ENCODE data around the gene NTHL1.

NTHL1 gene

GRCh38 chr16:2079311-2079800 lies 31.7 kb upstream of the NTHL1 start:
- TF ChIP-seq ZNF274 (IDR thresholded peaks at IDR 0.05; ENCODE audit: low read depth, low read length) = no peak
- no peak overlapping the region for H3K4me3 ChIP-seq (ENCODE audit: low read length)

GRCh38 chr16:2078691-2079090 lies 31.1 kb upstream of the NTHL1 start:
- no peak overlapping the region for H3K4me3 ChIP-seq (ENCODE audit: low read length)

GRCh38 chr16:2078096-2078495 lies 30.5 kb upstream of the NTHL1 start:
- no peak overlapping the region for H3K4me3 ChIP-seq (ENCODE audit: low read length)
- TF ChIP-seq ZNF274 (IDR thresholded peaks at IDR 0.05; ENCODE audit: low read depth, low read length) = no peak

More at GRCh38 chr16:2078691-2079090, 31.1 kb upstream of the NTHL1 start:
- no peak for TF ChIP-seq ZNF274 (IDR thresholded peaks at IDR 0.05; ENCODE audit: low read depth, low read length)

GRCh38 chr16:2077696-2078095 lies 30.1 kb upstream of the NTHL1 start:
- no peak overlapping the region for H3K4me3 ChIP-seq (ENCODE audit: low read length)
- no peak for TF ChIP-seq ZNF274 (IDR thresholded peaks at IDR 0.05; ENCODE audit: low read depth, low read length)

GRCh38 chr16:2077016-2077415 lies 29.4 kb upstream of the NTHL1 start:
- no peak for TF ChIP-seq ZNF274 (IDR thresholded peaks at IDR 0.05; ENCODE audit: low read depth, low read length)
- H3K4me3 ChIP-seq (ENCODE audit: low read length) = no peak overlapping the region

- no peak overlapping the region for H3K4me3 ChIP-seq (ENCODE audit: low read length)
- TF ChIP-seq ZNF274 (IDR thresholded peaks at IDR 0.05; ENCODE audit: low read depth, low read length) = no peak
Observed at GRCh38 chr16:2076072-2076865, 28.6 kb upstream of the NTHL1 start.

- TF ChIP-seq ZNF274 (IDR thresholded peaks at IDR 0.05; ENCODE audit: low read depth, low read length) = no peak
- H3K4me3 ChIP-seq (ENCODE audit: low read length) = no peak overlapping the region
Observed at GRCh38 chr16:2075631-2076030, 28.0 kb upstream of the NTHL1 start.

GRCh38 chr16:2074071-2074470 lies 26.4 kb upstream of the NTHL1 start:
- no peak overlapping the region for H3K4me3 ChIP-seq (ENCODE audit: low read length)

GRCh38 chr16:2072926-2073325 lies 25.3 kb upstream of the NTHL1 start:
- no peak for TF ChIP-seq ZNF274 (IDR thresholded peaks at IDR 0.05; ENCODE audit: low read depth, low read length)
- H3K4me3 ChIP-seq (ENCODE audit: low read length) = no peak overlapping the region

More at GRCh38 chr16:2074071-2074470, 26.4 kb upstream of the NTHL1 start:
- TF ChIP-seq ZNF274 (IDR thresholded peaks at IDR 0.05; ENCODE audit: low read depth, low read length) = no peak

GRCh38 chr16:2071454-2072202 lies 24.0 kb upstream of the NTHL1 start:
- no peak overlapping the region for H3K4me3 ChIP-seq (ENCODE audit: low read length)
- no peak for TF ChIP-seq ZNF274 (IDR thresholded peaks at IDR 0.05; ENCODE audit: low read depth, low read length)

GRCh38 chr16:2070576-2071453 lies 23.2 kb upstream of the NTHL1 start:
- no peak overlapping the region for H3K4me3 ChIP-seq (ENCODE audit: low read length)
- no peak for TF ChIP-seq ZNF274 (IDR thresholded peaks at IDR 0.05; ENCODE audit: low read depth, low read length)

GRCh38 chr16:2066139-2066538 lies 18.5 kb upstream of the NTHL1 start:
- no peak for TF ChIP-seq ZNF274 (IDR thresholded peaks at IDR 0.05; ENCODE audit: low read depth, low read length)
- no peak overlapping the region for H3K4me3 ChIP-seq (ENCODE audit: low read length)

GRCh38 chr16:2064368-2064945 lies 16.8 kb upstream of the NTHL1 start:
- no peak overlapping the region for H3K4me3 ChIP-seq (ENCODE audit: low read length)
- no peak for TF ChIP-seq ZNF274 (IDR thresholded peaks at IDR 0.05; ENCODE audit: low read depth, low read length)

GRCh38 chr16:2063861-2064260 lies 16.2 kb upstream of the NTHL1 start:
- H3K4me3 ChIP-seq (ENCODE audit: low read length) = no peak overlapping the region
- no peak for TF ChIP-seq ZNF274 (IDR thresholded peaks at IDR 0.05; ENCODE audit: low read depth, low read length)

All from GM08714 (cell line).